HG02678 (cell line): ENCODE data around the gene STH.

Experiments
- ATAC-seq: cut with Tn5 transposase; IDR thresholded peaks from one replicate; pipeline ENCODE4 v1.9.1; 2021; ENCODE audit warnings: mild to moderate bottlenecking, moderate library complexity; ENCODE audit not compliant: unreplicated experiment

STH gene

GRCh38 chr17:46042925-46043324 lies 43.9 kb downstream of the STH start:
- no peak for ATAC-seq

- ATAC-seq, result no peak
Observed at GRCh38 chr17:46043606-46044005, 44.6 kb downstream of the STH start.

DNA sequence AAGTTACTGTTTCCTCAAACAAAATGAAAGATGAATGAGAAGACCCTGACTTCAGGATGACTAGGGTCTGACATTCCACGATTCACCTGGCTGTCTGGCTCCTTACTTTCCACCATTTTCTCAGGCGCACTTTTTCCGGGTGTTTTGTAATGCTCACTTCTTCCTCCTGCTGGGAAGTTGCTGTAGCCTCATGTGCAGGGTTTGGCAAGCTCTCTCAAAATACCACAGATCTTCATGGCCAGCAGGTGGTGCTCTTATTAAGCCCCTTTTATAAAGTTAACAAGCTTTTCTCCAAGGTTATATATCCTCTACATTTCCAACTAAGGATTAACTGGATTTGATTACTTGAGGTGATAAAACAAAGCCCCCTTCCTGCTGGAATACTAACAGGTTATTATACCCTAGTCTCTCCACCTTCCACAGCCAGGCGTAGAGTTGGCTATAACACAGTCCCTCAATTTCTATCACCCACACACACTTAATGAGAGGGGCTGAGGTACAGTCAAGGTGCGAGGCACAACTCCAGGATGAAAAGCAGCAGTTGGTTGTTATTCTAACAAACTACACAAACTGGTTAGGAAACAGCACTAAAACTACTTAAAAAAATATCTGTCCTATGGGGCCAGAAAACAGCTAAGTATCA lies 45.4 kb downstream of the STH start:
- ATAC-seq, result no peak

- ATAC-seq, result no peak
Observed at GRCh38 chr17:46044989-46045388, 45.9 kb downstream of the STH start.

GRCh38 chr17:46045639-46046038 lies 46.6 kb downstream of the STH start:
- ATAC-seq, result no peak

GRCh38 chr17:46046957-46047356 lies 47.9 kb downstream of the STH start:
- ATAC-seq, result no peak

DNA sequence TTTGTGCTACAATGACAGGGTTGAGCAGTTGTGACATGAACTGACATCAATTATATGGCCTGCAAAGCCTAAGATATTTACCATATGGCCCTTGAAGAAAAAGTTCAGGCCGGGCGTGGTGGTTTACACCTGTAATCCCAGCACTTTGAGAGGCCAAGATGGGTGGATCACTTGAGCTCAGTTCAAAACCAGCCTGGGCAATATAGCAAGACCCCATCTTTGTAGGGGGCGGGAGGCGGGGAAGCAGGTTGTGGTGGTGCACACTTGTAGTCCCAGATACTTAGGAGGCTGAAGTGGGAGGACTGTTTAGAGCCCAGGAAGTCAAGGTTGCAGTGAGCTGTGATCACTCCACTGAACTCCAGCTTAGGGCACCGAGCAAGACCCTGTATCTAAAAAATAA lies 48.3 kb downstream of the STH start:
- no peak for ATAC-seq

DNA sequence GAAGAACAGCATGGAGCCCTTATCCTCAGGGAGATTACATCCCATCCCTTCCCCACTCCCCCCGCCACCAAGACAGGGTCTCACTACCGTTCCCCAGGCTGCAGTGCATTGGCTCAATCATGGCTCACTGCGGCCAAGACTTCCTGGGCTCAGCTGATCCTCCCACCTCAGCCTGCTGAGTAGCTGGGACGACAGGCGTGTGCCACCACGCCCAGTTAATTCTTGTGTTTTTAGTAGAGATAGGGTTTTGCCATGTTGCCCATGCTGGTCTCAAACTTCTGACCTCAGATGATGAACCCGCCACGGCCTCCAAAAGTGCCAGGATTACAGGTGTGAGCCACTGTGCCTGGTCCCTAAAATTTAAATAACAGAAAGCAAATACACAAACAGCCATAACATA lies 48.8 kb downstream of the STH start:
- ATAC-seq, result no peak
